PC-3 (cell line): ENCODE results near the gene TCFL5. TPM values are rescaled to one million over a fixed set of nuclear protein-coding genes. Genes with fewer than 3 reads are reported as not detected.

Source experiments
- ATAC-seq: fragments of 200-7000 bp; cut with Tn5 transposase; 2 replicates; pipeline ENCODE4 v1.9.1; 2020; ENCODE audit warnings: mild to moderate bottlenecking, moderate library complexity
- BruUV-seq: library from RNA; stranded (reverse); fragments of 400-500 nt; replicated peaks from 2 replicates; lab custom pipeline; 2021; lab: Mats Ljungman, UMichigan
- CTCF ChIA-PET: fragments of 300-600 bp; sonication (Branson Sonifier 250); formaldehyde crosslinking; loops from one replicate; lab custom pipeline; 2022; ENCODE audit warnings: antibody characterized with exemption; lab: Charles Lee
- POLR2A ChIA-PET: fragments of 300-600 bp; sonication (Branson Sonifier 250); formaldehyde crosslinking; loops from one replicate; lab custom pipeline; 2022; ENCODE audit warnings: antibody characterized with exemption; ENCODE audit not compliant: unreplicated experiment; lab: Charles Lee
- DNase-seq: peaks from one replicate; pipeline ENCODE4 v3.0.0-alpha.2; 2015
- H2AFZ ChIP-seq: fragments of 300-600 bp; sonication (generic); 2 replicates; pipeline ENCODE4 v1.6.0; 2016; ENCODE audit warnings: antibody characterized with exemption, low read length
- H3F3A ChIP-seq: fragments of 300-600 bp; sonication (generic); one replicate; pipeline ENCODE4 v1.6.0; 2017; ENCODE audit warnings: antibody characterized with exemption, low read length, control low read depth, mild to moderate bottlenecking; ENCODE audit not compliant: unreplicated experiment
- H3K27ac ChIP-seq: fragments of 300-600 bp; sonication (generic); 2 replicates; pipeline ENCODE4 v1.5.1; 2016; ENCODE audit warnings: mild to moderate bottlenecking, low read length
- H3K27me3 ChIP-seq: fragments of 300-600 bp; sonication (generic); 2 replicates; pipeline ENCODE4 v1.6.1; 2016; ENCODE audit warnings: low read length, mixed read lengths
- H3K36me3 ChIP-seq: fragments of 300-600 bp; sonication (generic); 2 replicates; pipeline ENCODE4 v1.6.1; 2016; ENCODE audit warnings: low read depth, mixed run types, low read length, mixed read lengths
- H3K4me1 ChIP-seq: fragments of 300-600 bp; sonication (generic); 2 replicates; pipeline ENCODE4 v1.5.1; 2016; ENCODE audit warnings: low read length; ENCODE audit not compliant: insufficient read depth
- H3K4me2 ChIP-seq: fragments of 300-600 bp; sonication (generic); 2 replicates; pipeline ENCODE4 v1.6.0; 2016; ENCODE audit warnings: low read length
- H3K4me3 ChIP-seq: fragments of 300-600 bp; sonication (generic); 2 replicates; pipeline ENCODE4 v1.5.1; 2016; ENCODE audit warnings: mild to moderate bottlenecking, low read length, mixed read lengths
- H3K79me2 ChIP-seq: fragments of 300-600 bp; sonication (generic); 2 replicates; pipeline ENCODE4 v1.6.1; 2017; ENCODE audit warnings: low read length, mixed read lengths
- H3K9ac ChIP-seq: fragments of 300-600 bp; sonication (generic); 2 replicates; pipeline ENCODE4 v1.6.0; 2016; ENCODE audit warnings: mild to moderate bottlenecking, low read length
- H3K9me2 ChIP-seq: fragments of 300-600 bp; sonication (generic); replicated peaks from 2 replicates; pipeline ENCODE4 v1.6.1; 2016; ENCODE audit warnings: mixed run types, low read length, mixed read lengths
- H3K9me3 ChIP-seq: fragments of 300-600 bp; sonication (generic); 2 replicates; pipeline ENCODE4 v1.6.1; 2016; ENCODE audit warnings: low read length, mixed read lengths
- H4K20me1 ChIP-seq: fragments of 300-600 bp; sonication (generic); 2 replicates; pipeline ENCODE4 v1.6.1; 2016; ENCODE audit warnings: low read length, mixed read lengths
- EZH2 ChIP-seq: fragments of 300-600 bp; sonication (generic); IDR thresholded peaks from one replicate; pipeline ENCODE4 v1.6.1; 2017; ENCODE audit warnings: antibody characterized with exemption, mild to moderate bottlenecking, low read length; ENCODE audit not compliant: unreplicated experiment
- EZH2phosphoT487 ChIP-seq: fragments of 300-600 bp; sonication (generic); IDR thresholded peaks from 2 replicates; pipeline ENCODE4 v1.6.1; 2018; ENCODE audit warnings: mild to moderate bottlenecking, antibody characterized with exemption, low read length, borderline replicate concordance
- intact Hi-C: fragments of 100-400 bp; cut with micrococcal nuclease; formaldehyde crosslinking; loops from 2 replicates; pipeline ENCODE4 v1.9.0; 2023
- total RNA-seq: library from RNA; depleted of rRNA; stranded (reverse); fragments of >200 nt; gene quantifications from 2 replicates; pipeline ENCODE4 v1.2.3, GENCODE V29; 2014
- TF ChIP-seq, protein P1 (sequence below): fragments of 300-600 bp; sonication (generic); conservative IDR thresholded peaks from 2 replicates; pipeline ENCODE4 v1.5.1; 2017; ENCODE audit warnings: antibody characterized with exemption, low read depth, mild to moderate bottlenecking, low read length

TCFL5 gene
- total RNA-seq, 1 experiment from 2014 or later = 15.8 TPM

DNA sequence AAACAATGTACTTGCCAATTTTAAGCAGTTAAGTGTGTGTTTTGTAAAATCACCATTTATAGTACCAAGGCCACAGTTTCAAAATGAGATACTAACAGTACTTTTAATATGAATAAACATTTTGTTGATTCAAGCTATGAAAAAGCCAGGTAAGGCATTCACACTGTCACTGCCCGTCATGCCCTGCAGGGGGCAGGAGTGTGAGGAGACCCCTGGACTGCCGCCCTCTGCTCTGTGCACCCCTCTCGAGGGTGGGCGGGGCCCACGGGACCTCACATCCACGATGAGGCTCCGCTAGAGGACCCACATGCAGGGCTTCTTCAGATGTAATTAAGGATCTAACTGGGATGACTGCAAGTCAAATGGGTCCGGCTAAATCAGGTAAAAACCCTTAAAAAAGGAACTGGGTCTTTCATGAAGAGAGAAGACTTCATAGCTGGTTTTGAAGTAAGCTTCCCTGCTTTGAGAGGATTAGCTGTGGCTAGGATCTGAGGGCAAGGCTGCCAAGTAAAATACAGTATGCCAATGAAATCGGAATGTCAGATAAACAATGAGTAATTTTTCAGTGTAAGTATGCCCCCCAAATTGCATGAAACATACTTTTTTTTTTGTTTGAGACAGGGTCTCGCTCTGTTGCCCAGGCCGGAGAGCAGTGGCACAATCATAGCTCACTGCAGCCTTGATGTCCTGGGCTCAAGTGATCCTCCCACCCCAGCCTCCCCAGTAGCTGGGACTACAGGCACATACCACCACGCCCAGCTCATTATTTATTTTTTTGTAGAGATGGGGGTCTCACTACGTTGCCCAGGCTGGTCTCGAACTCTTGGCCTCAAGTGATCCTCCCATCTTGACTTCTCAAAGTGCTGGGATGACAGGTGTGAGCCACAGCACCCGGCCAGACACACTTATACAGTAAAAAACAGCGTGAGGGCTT is 46.0 kb upstream of the TCFL5 start:
- POLR2A ChIA-PET = interaction anchor here (0.6 kb wide), 2 partner anchors 14 to 32 kb away, joined by 3 to 4 read pairs; no protein-coding TSS in a partner anchor
- Histone ChIP-seq H3K27me3 (no peaks in the 10 kb centered on the region), H3K36me3 (peaks cover 86% of the 10 kb centered on the region), H2AFZ (no peak overlapping the region), H3K79me2 (peaks cover 40% of the 10 kb centered on the region), H3K4me1 (peaks cover 5% of the 10 kb centered on the region; the same call in 1 of the 2 replicates), H3K4me2 (no peak overlapping the region), H3K9me2 (no peaks in the 10 kb centered on the region), H3F3A (no peaks in the 10 kb centered on the region), H3K4me3 (no peak overlapping the region), H3K27ac (no peak overlapping the region), H3K9me3 (no peaks in the 10 kb centered on the region), H3K9ac (no peak overlapping the region), H4K20me1 (peaks cover 29% of the 10 kb centered on the region; the same call in 1 of the 2 replicates)
- DNase-seq (no peak), ATAC-seq (no peak)
- BruUV-seq = no TSS peak
- CTCF ChIA-PET = interaction anchor here (0.6 kb wide), 2 partner anchors 32 to 605 kb away, joined by 3 read pairs; no protein-coding TSS in a partner anchor
- intact Hi-C loops = no loop called here
- no peak for TF ChIP-seq EZH2phosphoT487
- no peak for TF ChIP-seq EZH2
- TF ChIP-seq, protein P1, sequence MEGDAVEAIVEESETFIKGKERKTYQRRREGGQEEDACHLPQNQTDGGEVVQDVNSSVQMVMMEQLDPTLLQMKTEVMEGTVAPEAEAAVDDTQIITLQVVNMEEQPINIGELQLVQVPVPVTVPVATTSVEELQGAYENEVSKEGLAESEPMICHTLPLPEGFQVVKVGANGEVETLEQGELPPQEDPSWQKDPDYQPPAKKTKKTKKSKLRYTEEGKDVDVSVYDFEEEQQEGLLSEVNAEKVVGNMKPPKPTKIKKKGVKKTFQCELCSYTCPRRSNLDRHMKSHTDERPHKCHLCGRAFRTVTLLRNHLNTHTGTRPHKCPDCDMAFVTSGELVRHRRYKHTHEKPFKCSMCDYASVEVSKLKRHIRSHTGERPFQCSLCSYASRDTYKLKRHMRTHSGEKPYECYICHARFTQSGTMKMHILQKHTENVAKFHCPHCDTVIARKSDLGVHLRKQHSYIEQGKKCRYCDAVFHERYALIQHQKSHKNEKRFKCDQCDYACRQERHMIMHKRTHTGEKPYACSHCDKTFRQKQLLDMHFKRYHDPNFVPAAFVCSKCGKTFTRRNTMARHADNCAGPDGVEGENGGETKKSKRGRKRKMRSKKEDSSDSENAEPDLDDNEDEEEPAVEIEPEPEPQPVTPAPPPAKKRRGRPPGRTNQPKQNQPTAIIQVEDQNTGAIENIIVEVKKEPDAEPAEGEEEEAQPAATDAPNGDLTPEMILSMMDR = peak; percentile 68

DNA sequence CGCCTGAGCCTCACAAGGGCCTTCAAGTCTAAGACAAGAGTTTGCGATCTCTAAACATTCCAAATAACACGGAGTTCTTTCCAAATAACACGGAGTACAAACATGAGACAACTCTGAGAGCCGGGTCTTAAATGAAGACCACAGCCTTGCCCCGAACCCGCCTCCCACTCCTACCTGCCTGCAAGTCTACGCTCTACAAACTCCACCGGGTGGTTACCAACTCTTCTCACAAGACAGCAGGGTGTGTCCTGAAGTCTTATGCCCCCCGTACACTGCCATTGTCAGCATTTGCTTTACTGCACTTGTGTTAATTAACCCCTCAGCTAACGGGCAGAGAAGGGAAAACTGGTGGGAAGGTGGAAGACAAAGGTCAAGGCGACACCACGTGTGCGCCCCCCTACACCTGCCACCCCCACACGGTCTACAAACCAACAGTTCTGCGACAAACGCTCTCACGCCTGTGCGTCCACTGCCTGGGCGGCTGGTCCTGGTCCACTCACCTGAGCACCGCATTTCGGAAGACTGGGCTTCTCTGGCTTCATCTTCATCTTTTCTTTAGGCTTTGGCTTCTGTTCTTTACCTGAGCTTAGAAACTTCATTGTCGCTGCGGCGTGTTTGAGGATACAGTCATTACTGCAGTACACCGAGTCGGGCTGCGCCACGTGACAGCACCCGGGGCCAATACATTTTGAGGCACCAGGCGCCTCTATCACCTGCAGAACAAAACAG is 45.2 kb upstream of the TCFL5 start:
- POLR2A ChIA-PET = interaction anchor here (0.6 kb wide), 1 partner anchor 13 kb away, joined by 3 read pairs; no protein-coding TSS in a partner anchor
- CTCF ChIA-PET = interaction anchor here (0.6 kb wide), 2 partner anchors 31 to 605 kb away, joined by 3 read pairs; no protein-coding TSS in a partner anchor

More for the DNA sequence above, 45.2 kb upstream of the TCFL5 start:
- Histone ChIP-seq H3K9ac (no peak overlapping the region), H4K20me1 (peaks cover 26% of the 10 kb centered on the region; the same call in 1 of the 2 replicates), H3K9me3 (no peaks in the 10 kb centered on the region), H3K4me1 (peaks cover 5% of the 10 kb centered on the region; the same call in 1 of the 2 replicates), H3K27me3 (no peaks in the 10 kb centered on the region), H3K36me3 (peaks cover 88% of the 10 kb centered on the region), H3K4me3 (no peak overlapping the region), H3F3A (no peaks in the 10 kb centered on the region), H3K9me2 (no peaks in the 10 kb centered on the region), H3K27ac (no peak overlapping the region), H2AFZ (no peak overlapping the region), H3K79me2 (peaks cover 32% of the 10 kb centered on the region), H3K4me2 (no peak overlapping the region)
- BruUV-seq = no TSS peak
- TF ChIP-seq EZH2 (no peak), EZH2phosphoT487 (no peak)
- TF ChIP-seq, protein P1 = no peak
- intact Hi-C loops = no loop called here
- no peak for DNase-seq
- no peak for ATAC-seq
